Body of pancreas (tissue), 4 donors: ENCODE measurements around the gene UNC80. TPM values are rescaled to one million over a fixed set of nuclear protein-coding genes. Genes with fewer than 3 reads are reported as not detected.

Source experiments
- ATAC-seq: fragments of 150-250 bp; one replicate; pipeline ENCODE4 v1.9.1; 2016
- DNase-seq, 4 donors: peaks; one replicate each; pipeline ENCODE4 v3.0.0-alpha.2; 2019
- H3K27ac ChIP-seq, 4 donors: fragments of 200-600 bp; sonication (generic); 1 replicate in 3 of 4; 2 replicates in 1 of 4; pipeline versions ENCODE4 v1.5.1 to v1.6.1; 2016 to 2019; ENCODE audit warnings: mild to moderate bottlenecking in 1 of 4, mixed read lengths in 1 of 4, moderate library complexity in 1 of 4
- H3K27me3 ChIP-seq, 2 donors: fragments of 200-600 bp; sonication (generic); one replicate each; pipeline ENCODE4 v1.6.0; 2016; ENCODE audit warnings: mild to moderate bottlenecking in 1 of 2
- H3K36me3 ChIP-seq, 2 donors: fragments of 200-600 bp; sonication (generic); replicated peaks in 1 of 2; 2 replicates each; pipeline ENCODE4 v1.5.1; 2016; ENCODE audit warnings: low read depth in 2 of 2; ENCODE audit not compliant: insufficient read depth in 1 of 2
- H3K4me1 ChIP-seq: fragments of 200-600 bp; sonication (generic); one replicate; pipeline ENCODE4 v1.6.0; 2016
- H3K4me3 ChIP-seq, 2 donors: fragments of 200-600 bp; sonication (generic); 1 replicate in 1 of 2; 2 replicates in 1 of 2; pipeline ENCODE4 v1.5.1; 2016 to 2019
- H3K9me3 ChIP-seq, 3 donors: fragments of 200-600 bp; sonication (generic); 1 replicate in 2 of 3; 2 replicates in 1 of 3; pipeline ENCODE4 v1.5.1; 2016
- CTCF ChIP-seq, 7 experiments: fragments of 450-650 bp in 4 of 7; fragments of 200-600 bp in 3 of 7; sonication (generic) in 3 of 7; IDR thresholded peaks; one replicate each; pipeline ENCODE4 v1.5.1; 2016 to 2019; ENCODE audit warnings: antibody characterized with exemption in 7 of 7
- POLR2A ChIP-seq, 3 donors: fragments of 450-650 bp; IDR thresholded peaks; one replicate each; pipeline ENCODE4 v1.6.1; 2016; ENCODE audit warnings: antibody characterized with exemption in 3 of 3, mild to moderate bottlenecking in 2 of 3
- WGBS, 2 donors: methylation state at CpG; one replicate each; pipeline ENCODE4 v1.1.5; 2017; 5-methylcytosine and 5-hydroxymethylcytosine counted together
- intact Hi-C: fragments of 100-400 bp; cut with DNase I; formaldehyde crosslinking; loops from one replicate; pipeline ENCODE4 v1.15.1; 2023
- total RNA-seq, 2 donors: library from RNA; depleted of rRNA; stranded (reverse); fragments of >200 nt; gene quantifications; one replicate each; pipeline ENCODE4 v1.1.0, GENCODE V29; 2016

Gene UNC80
- total RNA-seq, 2 donors from 2014 or later = 1.8 to 4.0 TPM

GRCh38 chr2:209977386-209978239, 206.0 kb downstream of the UNC80 start:
- intact Hi-C loops = loop anchor here (5.0 kb wide), 2 partner anchors 220 to 415 kb away; no protein-coding TSS in a partner anchor
- Histone ChIP-seq H3K4me1 (no peaks in the 10 kb centered on the region), H3K9me3 (no peaks in the 10 kb centered on the region), H3K4me3 (no peak overlapping the region), H3K36me3 (no peaks in the 10 kb centered on the region), H3K27ac (no peak overlapping the region), H3K27me3 (no peaks in the 10 kb centered on the region)
- DNase-seq (no peak), ATAC-seq (peak; percentile 62)
- 38 to 40% methylated on average over 2 of the region's 2 CpGs for WGBS, 2 donors
- TF ChIP-seq POLR2A (IDR thresholded peaks at IDR 0.05) = no peak
- peak; percentile 51 to 80 (median 69) for TF ChIP-seq CTCF (IDR thresholded peaks at IDR 0.05)

GRCh38 chr2:209984291-209984690, 212.7 kb downstream of the UNC80 start:
- 73 to 83% methylated on average over 2 of the region's 2 CpGs for WGBS, 2 donors
- Histone ChIP-seq H3K4me1 (no peaks in the 10 kb centered on the region), H3K4me3 (no peak overlapping the region), H3K27me3 (no peaks in the 10 kb centered on the region), H3K9me3 (no peaks in the 10 kb centered on the region), H3K36me3 (no peaks in the 10 kb centered on the region), H3K27ac (no peak overlapping the region)
- intact Hi-C loops = no loop called here
- no peak for DNase-seq
- no peak for ATAC-seq
- no peak for TF ChIP-seq CTCF (IDR thresholded peaks at IDR 0.05)
- TF ChIP-seq POLR2A (IDR thresholded peaks at IDR 0.05) = no peak

GRCh38 chr2:209985874-209986273, 214.2 kb downstream of the UNC80 start:
- Histone ChIP-seq H3K9me3 (no peaks in the 10 kb centered on the region), H3K27ac (no peak overlapping the region), H3K4me3 (no peak overlapping the region), H3K4me1 (no peaks in the 10 kb centered on the region), H3K27me3 (no peaks in the 10 kb centered on the region), H3K36me3 (no peaks in the 10 kb centered on the region)
- no peak for DNase-seq
- no peak for ATAC-seq
- 66 to 69% methylated on average over 3 of the region's 3 CpGs for WGBS, 2 donors
- TF ChIP-seq CTCF (IDR thresholded peaks at IDR 0.05) (no peak), POLR2A (IDR thresholded peaks at IDR 0.05) (no peak)
- intact Hi-C loops = no loop called here

- Histone ChIP-seq H3K4me1 (no peaks in the 10 kb centered on the region), H3K27me3 (no peaks in the 10 kb centered on the region), H3K27ac (no peak overlapping the region), H3K4me3 (no peak overlapping the region), H3K9me3 (no peaks in the 10 kb centered on the region), H3K36me3 (no peaks in the 10 kb centered on the region)
- DNase-seq = no peak
- no peak for TF ChIP-seq CTCF (IDR thresholded peaks at IDR 0.05)
- TF ChIP-seq POLR2A (IDR thresholded peaks at IDR 0.05) = no peak
- 53 to 80% methylated on average over 2 of the region's 2 CpGs for WGBS, 2 donors
- ATAC-seq = no peak
- intact Hi-C loops = no loop called here
Measured at GRCh38 chr2:209986415-209986814, 214.8 kb downstream of the UNC80 start.

GRCh38 chr2:209988010-209988409, 216.4 kb downstream of the UNC80 start:
- intact Hi-C loops = no loop called here
- no peak overlapping the region for H3K27ac ChIP-seq
- no peaks in the 10 kb centered on the region for H3K9me3 ChIP-seq
- TF ChIP-seq CTCF (IDR thresholded peaks at IDR 0.05) = no peak
- no peak for TF ChIP-seq POLR2A (IDR thresholded peaks at IDR 0.05)
- DNase-seq = no peak
- no peak for ATAC-seq
- 36 to 49% methylated on average over 4 of the region's 4 CpGs for WGBS, 2 donors
- H3K27me3 ChIP-seq = no peaks in the 10 kb centered on the region
- H3K36me3 ChIP-seq = no peaks in the 10 kb centered on the region
- H3K4me3 ChIP-seq = no peak overlapping the region
- H3K4me1 ChIP-seq = no peaks in the 10 kb centered on the region
